Neutrophil (primary cell): ENCODE results near the gene SYPL2.
"Not testable (repeated sequence)": the region's sequence is repeated elsewhere in the genome, so short reads cannot be mapped to it uniquely, and the experiment has no call there.

ENCODE experiments used
- H3K27ac ChIP-seq: fragments of 200-600 bp; sonication (generic); 2 replicates; pipeline ENCODE4 v1.5.1; 2016; ENCODE audit warnings: mild to moderate bottlenecking, moderate library complexity
- H3K27me3 ChIP-seq: fragments of 200-600 bp; sonication (generic); 2 replicates; pipeline ENCODE4 v1.6.0; 2016; ENCODE audit warnings: mild to moderate bottlenecking
- H3K36me3 ChIP-seq: fragments of 200-600 bp; sonication (generic); 2 replicates; pipeline ENCODE4 v1.5.1; 2017
- H3K4me1 ChIP-seq, 2 experiments: fragments of 200-600 bp in 1 of 2; sonication (generic) in 1 of 2; 1 replicate in 1 of 2; 2 replicates in 1 of 2; pipeline versions ENCODE4 v1.5.1 to v1.6.1; 2013 to 2016; ENCODE audit warnings: low read depth in 1 of 2, low read length in 1 of 2, mild to moderate bottlenecking in 1 of 2, moderate library complexity in 1 of 2; ENCODE audit not compliant: control insufficient read depth in 1 of 2, insufficient read depth in 1 of 2
- H3K4me3 ChIP-seq, 2 experiments: fragments of 200-600 bp in 1 of 2; sonication (generic) in 1 of 2; 1 replicate in 1 of 2; 2 replicates in 1 of 2; pipeline ENCODE4 v1.5.1; 2013 to 2016; ENCODE audit warnings: low read depth in 1 of 2, low read length in 1 of 2, mild to moderate bottlenecking in 1 of 2, moderate library complexity in 1 of 2
- H3K9me3 ChIP-seq: fragments of 200-600 bp; sonication (generic); 2 replicates; pipeline ENCODE4 v1.5.1; 2016
- TF ChIP-seq, protein P1 (sequence below): fragments of 200-600 bp; sonication (generic); IDR thresholded peaks from 2 replicates; pipeline ENCODE4 v1.5.1; 2016; ENCODE audit warnings: antibody characterized with exemption

SYPL2 gene

DNA sequence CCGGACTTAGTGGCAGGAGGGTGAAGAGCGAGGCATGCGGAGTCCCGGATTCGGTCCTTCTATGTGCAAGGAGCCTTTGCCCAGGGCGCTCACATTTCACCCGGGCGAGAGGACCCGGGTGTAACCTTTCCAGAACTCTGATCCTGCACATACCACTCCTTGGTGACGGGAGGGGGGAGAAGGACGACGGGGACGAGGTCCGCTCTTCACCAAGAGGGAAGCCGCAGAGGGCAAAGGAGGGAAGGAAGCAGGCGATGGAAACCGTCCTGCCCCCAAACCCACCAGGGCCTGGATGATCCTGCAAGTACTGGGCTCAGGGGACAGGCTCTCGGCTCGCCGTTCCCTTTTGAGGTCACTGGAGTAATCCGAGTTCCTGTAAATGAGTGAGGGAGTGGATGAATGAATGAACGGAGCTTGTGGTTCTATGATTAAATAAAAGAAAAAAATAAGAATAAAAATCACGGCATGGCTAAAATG is 993 bp downstream of the SYPL2 start:
- TF ChIP-seq, protein P1, sequence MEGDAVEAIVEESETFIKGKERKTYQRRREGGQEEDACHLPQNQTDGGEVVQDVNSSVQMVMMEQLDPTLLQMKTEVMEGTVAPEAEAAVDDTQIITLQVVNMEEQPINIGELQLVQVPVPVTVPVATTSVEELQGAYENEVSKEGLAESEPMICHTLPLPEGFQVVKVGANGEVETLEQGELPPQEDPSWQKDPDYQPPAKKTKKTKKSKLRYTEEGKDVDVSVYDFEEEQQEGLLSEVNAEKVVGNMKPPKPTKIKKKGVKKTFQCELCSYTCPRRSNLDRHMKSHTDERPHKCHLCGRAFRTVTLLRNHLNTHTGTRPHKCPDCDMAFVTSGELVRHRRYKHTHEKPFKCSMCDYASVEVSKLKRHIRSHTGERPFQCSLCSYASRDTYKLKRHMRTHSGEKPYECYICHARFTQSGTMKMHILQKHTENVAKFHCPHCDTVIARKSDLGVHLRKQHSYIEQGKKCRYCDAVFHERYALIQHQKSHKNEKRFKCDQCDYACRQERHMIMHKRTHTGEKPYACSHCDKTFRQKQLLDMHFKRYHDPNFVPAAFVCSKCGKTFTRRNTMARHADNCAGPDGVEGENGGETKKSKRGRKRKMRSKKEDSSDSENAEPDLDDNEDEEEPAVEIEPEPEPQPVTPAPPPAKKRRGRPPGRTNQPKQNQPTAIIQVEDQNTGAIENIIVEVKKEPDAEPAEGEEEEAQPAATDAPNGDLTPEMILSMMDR, result no peak
- Histone ChIP-seq H3K27ac (no peak overlapping the region), H3K36me3 (no peaks in the 10 kb centered on the region), H3K4me1 (peaks cover 5 to 11% of the 10 kb centered on the region in 2 experiments), H3K27me3 (peaks cover 100% of the 10 kb centered on the region), H3K9me3 (no peaks in the 10 kb centered on the region), H3K4me3 (no peak overlapping the region)

DNA sequence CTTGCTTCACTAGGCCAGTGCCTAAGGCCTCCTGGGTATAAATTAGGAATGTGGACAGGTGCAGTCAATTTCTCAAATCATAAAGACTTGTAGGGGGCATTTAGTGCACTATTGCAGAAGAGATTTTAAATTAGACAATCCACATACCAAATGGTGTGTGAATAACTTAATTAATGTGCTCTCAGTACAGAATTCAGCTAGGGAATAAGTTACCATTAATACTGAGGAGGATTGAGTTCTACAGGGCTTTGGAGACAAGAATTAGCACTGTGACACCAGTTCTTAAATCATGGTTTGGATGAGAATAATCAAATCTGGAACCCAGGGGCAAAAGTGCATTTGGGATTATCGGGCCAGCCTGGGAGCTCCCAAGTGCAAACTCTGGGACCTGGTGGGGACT is 1.7 kb downstream of the SYPL2 start:
- Histone ChIP-seq H3K9me3 (no peaks in the 10 kb centered on the region), H3K4me1 (peaks cover 5 to 11% of the 10 kb centered on the region in 2 experiments), H3K27ac (no peak overlapping the region), H3K4me3 (no peak overlapping the region), H3K36me3 (no peaks in the 10 kb centered on the region), H3K27me3 (peaks cover 100% of the 10 kb centered on the region)
- TF ChIP-seq, protein P1, result no peak

DNA sequence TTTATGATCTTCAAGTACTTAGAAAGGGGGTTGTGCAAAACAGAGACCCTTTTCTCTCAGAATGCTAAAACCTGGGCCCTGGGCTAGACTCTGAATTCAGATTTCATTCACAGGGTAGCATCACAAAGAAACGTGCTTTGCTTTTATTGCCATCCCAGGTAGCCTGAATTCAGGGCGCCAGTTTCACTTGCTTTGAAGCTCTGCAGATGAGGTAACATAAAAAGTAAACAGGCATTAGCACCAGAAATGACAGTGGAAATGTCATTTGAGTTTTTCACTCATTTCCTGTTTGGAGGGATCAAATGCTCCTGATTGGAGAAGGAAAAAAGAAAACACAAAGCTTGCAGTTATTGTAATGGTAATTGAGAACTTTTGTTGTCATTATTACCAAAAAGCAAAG is 2.6 kb downstream of the SYPL2 start:
- no peak overlapping the region for H3K4me3 ChIP-seq
- no peak overlapping the region for H3K27ac ChIP-seq
- TF ChIP-seq, protein P1, result no peak
- H3K4me1 ChIP-seq, result peaks cover 5 to 11% of the 10 kb centered on the region in 2 experiments
- H3K36me3 ChIP-seq, result no peaks in the 10 kb centered on the region
- H3K27me3 ChIP-seq, result peaks cover 100% of the 10 kb centered on the region
- no peaks in the 10 kb centered on the region for H3K9me3 ChIP-seq

DNA sequence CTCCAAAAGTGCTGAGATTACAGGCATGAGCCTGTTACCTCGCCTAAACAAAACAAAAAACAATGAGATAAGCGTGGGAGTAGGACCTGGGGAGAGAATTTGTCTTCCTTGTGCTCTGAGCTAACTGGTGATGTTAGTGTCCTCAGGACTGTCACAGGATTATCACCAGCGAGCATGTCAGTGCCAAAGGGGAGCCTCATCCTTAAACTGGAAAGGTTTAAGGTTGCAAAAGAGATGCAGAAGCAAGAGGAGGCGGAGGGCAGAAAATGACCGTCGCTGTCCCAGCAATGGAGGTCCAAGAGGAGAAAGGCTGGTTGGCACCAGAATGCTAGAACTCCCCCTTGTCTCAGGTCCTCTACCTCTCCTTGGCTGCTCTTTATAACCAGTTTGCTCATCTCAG is 3.9 kb downstream of the SYPL2 start:
- TF ChIP-seq, protein P1, result no peak
- peaks cover 5 to 11% of the 10 kb centered on the region in 2 experiments for H3K4me1 ChIP-seq
- H3K4me3 ChIP-seq, result no peak overlapping the region
- H3K9me3 ChIP-seq, result no peaks in the 10 kb centered on the region
- H3K36me3 ChIP-seq, result no peaks in the 10 kb centered on the region
- H3K27me3 ChIP-seq, result peaks cover 98% of the 10 kb centered on the region
- no peak overlapping the region for H3K27ac ChIP-seq

DNA sequence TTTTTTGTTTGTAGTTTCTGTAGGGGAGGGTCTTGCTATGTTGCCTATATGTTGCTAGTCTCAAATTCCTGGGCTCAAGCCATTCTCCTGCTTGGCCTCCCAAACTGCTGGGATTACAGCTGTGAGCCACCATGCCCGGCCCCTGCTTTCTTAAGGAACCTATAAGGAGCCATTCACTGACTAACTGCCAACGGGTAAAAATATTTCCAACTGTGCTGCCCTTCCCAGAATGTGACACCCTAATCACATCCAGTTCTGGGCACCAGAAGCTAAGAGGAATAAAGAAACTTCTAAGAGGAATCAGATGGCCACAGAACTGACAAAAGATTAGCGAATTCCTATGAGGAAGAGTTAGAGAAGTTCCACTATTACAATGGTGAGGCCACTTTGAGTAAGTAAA is 6.4 kb downstream of the SYPL2 start:
- no peaks in the 10 kb centered on the region for H3K9me3 ChIP-seq
- H3K4me3 ChIP-seq, result no peak overlapping the region
- no peaks in the 10 kb centered on the region for H3K36me3 ChIP-seq
- H3K27me3 ChIP-seq, result peaks cover 96% of the 10 kb centered on the region
- H3K4me1 ChIP-seq, result peaks cover 0 to 1% of the 10 kb centered on the region in 2 experiments
- no peak overlapping the region for H3K27ac ChIP-seq
- TF ChIP-seq, protein P1, result no peak

DNA sequence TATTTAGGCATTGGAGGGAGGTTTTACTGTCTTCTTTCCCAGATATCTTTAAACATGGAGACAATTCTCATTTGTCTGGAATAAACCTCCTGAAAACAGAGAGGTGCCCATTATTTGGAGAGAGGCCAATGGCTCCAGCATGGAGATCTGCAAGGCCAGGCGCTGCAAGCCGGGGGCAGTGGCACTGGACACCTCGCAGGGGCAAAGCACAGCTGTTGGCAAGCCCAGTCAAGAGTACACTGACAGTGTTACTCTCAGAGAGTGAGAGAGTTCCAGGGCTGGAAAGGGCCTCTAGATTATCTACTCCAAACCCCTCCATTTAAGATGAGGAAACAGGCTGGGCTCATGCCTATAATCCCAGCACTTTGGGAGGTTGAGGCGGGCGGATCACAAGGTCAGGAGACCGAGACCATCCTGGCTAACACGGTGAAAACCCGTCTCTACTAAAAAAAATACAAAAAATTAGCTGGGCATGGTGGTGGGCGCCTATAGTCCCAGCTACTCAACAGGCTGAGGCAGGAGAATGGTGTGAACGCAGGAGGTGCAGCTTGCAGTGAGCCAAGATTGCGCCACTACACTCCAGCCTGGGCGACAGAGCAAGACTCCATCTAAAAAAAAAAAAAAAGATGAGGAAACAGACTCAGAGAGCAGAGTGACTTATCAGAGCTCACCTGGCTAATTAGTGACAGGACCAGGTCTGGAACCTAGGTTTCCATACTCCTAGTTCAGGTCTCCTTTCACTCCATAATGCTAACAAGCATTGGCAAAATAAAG is 7.1 kb downstream of the SYPL2 start:
- H3K9me3 ChIP-seq, H3K27ac ChIP-seq, H3K4me1 ChIP-seq, H3K36me3 ChIP-seq, H3K4me3 ChIP-seq: not testable (repeated sequence)
- peaks cover 96% of the 10 kb centered on the region for H3K27me3 ChIP-seq
